ENCODE data around the gene ATP5ME.

The ATP5ME gene

DNA sequence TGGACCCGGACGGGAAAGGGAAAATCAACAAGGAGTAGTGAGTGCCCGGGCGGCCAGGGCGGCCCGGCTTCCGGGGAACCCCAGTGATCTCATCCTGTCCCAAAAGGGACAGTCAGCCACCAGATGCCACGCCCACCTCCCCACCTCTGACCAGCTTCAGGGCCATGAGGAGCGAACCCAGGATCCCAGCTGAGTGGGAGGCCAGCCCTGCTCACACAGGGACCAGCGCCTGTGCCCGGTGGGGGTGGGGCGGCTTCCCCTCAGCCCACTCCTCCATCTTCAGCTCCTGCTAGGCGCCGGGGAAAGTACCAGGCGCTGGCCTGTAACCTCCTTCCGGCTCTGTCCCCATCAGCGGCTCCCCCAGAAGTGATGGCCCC lies 6.5 kb upstream of the ATP5ME start:
- TF ChIP-seq, protein P1, sequence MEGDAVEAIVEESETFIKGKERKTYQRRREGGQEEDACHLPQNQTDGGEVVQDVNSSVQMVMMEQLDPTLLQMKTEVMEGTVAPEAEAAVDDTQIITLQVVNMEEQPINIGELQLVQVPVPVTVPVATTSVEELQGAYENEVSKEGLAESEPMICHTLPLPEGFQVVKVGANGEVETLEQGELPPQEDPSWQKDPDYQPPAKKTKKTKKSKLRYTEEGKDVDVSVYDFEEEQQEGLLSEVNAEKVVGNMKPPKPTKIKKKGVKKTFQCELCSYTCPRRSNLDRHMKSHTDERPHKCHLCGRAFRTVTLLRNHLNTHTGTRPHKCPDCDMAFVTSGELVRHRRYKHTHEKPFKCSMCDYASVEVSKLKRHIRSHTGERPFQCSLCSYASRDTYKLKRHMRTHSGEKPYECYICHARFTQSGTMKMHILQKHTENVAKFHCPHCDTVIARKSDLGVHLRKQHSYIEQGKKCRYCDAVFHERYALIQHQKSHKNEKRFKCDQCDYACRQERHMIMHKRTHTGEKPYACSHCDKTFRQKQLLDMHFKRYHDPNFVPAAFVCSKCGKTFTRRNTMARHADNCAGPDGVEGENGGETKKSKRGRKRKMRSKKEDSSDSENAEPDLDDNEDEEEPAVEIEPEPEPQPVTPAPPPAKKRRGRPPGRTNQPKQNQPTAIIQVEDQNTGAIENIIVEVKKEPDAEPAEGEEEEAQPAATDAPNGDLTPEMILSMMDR (IDR thresholded peaks at IDR 0.05; ENCODE audit: low read depth, low read length): no peak
- DNase-seq (ENCODE audit: extremely low read depth, low read depth): no peak

DNA sequence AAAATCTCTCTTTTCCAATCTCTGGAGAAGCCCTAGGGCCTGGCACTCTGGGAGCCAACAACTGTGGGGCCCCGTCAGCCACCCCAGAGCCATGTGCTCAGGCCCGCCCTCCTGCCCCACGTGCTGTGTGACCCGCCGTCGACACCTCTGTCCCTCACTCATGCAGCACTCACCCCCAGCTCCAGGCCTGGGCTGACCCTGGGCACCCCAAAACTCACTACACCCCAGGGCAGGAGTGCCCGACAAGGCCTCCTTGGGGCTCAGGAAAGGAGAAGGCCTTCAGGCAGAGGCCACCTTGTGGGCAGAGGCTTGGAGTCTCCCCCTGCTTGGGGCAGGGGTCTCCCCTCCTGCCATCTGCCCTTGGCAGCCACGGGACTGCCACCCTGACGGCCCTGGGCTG lies 6.0 kb upstream of the ATP5ME start:
- no peak for DNase-seq (ENCODE audit: extremely low read depth, low read depth)
- TF ChIP-seq, protein P1 (IDR thresholded peaks at IDR 0.05; ENCODE audit: low read depth, low read length): no peak

DNA sequence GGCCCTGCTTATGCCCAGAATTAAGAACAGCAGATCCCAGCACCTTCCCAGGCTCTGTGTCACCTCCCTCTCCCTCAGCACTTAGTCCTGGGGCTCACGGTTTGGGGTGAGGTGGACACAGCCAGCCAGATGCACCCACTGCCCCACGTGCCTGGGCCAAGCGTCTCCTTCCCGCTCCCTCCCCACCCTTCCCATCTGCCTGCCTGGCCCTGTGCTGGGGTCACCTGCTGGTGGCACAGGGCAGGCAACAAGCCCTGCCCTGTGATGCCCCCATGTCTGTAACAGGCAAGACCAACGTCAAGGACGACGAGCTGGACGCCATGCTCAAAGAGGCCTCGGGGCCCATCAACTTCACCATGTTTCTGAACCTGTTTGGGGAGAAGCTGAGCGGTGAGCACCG lies 5.6 kb upstream of the ATP5ME start:
- DNase-seq (ENCODE audit: extremely low read depth, low read depth): no peak
- TF ChIP-seq, protein P1 (IDR thresholded peaks at IDR 0.05; ENCODE audit: low read depth, low read length): no peak

DNA sequence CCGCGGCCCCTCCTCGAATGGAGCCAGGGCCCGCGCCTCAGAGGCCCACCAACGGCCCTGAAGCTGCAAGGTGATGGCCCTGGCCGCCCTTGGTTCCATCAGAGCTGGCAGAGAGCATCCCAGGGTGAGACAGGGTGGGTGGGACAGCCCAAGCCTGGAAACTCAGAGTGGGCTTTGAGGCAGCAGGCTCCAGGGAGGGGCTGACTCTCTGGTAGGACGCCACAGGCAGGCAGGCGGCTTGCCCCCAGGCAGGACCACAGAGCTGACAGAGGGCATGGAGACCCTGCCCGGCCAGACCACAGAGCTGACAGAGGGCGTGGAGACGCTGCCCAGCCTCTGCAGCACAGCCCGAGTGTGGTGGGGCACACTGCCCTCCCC lies 5.0 kb upstream of the ATP5ME start:
- TF ChIP-seq, protein P1 (IDR thresholded peaks at IDR 0.05; ENCODE audit: low read depth, low read length): no peak
- DNase-seq (ENCODE audit: extremely low read depth, low read depth): no peak

DNA sequence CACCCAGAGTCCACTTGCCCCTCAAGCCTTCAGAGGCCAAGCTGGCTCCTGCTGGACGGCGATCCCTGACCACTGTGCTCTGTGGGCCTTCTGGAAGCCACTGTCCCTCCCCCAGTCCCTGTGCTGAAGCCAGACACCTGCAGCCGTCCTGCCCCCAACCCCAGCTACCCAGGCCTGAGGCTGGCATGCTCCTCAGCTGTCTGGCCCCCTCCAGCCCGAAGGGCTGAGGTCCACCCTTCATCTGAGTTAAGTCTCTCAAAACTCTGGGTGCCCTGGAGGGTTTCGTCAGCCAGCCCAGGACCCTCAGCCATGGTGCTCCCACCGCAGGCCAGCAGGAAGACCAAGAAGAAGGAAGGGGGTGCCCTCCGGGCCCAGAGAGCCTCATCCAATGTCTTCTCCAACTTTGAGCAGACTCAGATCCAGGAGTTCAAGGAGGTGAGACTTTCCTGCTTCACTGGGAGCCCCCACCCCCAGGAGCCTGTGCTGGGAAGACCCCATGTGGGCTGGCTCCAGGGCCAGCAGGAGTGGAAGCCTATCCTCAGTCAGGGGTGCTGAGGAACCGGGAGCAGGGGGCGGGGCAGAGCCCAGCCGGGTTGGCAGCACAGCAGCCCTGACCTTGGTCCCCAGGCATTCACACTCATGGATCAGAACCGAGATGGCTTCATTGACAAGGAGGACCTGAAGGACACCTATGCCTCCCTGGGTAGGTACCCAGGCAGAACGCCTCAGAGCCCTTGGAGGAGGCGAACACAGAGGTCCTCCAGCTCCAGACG lies 4.4 kb upstream of the ATP5ME start:
- TF ChIP-seq, protein P1 (IDR thresholded peaks at IDR 0.05; ENCODE audit: low read depth, low read length): no peak
- DNase-seq (ENCODE audit: extremely low read depth, low read depth): no peak

DNA sequence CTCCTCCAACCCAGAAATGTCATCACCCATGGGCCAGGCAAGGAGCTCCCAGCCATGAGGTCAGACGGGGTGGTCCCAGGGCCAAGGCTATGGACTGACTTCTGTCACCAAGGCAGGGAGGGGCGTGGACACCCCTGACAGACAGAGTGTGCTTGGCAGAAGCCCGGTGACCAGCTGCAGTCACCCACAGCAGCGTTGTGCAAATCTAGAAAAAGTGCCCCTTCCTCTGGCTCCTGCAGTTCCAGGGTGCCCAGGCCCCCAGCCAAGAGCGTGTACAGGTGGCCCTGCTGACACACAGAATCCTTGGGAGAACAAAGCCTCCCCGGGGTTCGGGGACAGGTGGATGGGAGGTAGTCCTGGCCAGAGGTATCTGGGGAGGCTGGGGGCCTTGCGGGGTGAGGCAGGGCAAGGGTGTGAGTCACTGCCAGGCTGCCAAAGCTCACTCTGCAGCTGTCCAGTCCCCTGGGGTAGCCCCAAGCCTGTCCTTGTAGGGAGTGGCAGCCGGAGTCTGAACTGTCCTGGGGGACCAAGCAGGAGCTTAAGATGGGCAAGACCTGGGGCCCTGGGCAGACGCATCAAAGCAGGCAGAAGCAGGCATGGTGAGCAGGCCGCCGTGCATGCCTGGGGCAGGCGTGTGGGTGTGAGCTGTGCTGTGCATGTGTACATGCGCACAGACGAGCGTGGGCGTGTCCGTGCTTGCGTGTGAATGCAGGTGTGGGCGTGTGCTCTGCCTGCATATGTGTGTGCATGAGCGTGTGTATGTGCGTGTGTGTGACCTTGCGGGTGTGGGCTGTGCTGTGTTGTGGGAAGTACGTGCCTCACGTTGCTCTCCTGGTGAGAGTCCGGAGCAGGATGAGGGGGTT lies 3.6 kb upstream of the ATP5ME start:
- TF ChIP-seq, protein P1 (IDR thresholded peaks at IDR 0.05; ENCODE audit: low read depth, low read length): no peak
- no peak for DNase-seq (ENCODE audit: extremely low read depth, low read depth)

DNA sequence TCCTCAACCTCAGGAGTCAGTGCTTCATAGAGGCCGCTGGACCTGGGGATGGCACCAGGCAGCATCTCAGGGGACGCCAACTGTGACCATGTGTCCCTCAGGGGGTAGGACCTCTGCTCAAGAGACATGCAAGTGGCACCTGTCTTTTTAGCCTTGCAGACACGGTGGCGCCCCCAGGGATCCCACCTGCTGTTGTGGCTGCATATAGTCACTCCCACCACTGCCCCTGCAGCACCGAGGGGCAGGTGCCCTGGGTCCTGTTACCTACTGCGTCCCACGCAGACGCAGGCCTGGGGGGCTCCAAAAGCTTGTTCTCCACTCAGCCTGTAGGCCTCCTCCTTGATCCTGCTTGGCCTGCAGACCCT lies 2.8 kb upstream of the ATP5ME start:
- TF ChIP-seq, protein P1 (IDR thresholded peaks at IDR 0.05; ENCODE audit: low read depth, low read length): no peak
- DNase-seq (ENCODE audit: extremely low read depth, low read depth): no peak

All from AG09319 (cell line).